K562 (cell line): Measurements from ENCODE around the gene FKBP7. TPM values are rescaled to one million over a fixed set of nuclear protein-coding genes. Genes with fewer than 3 reads are reported as not detected.

Source experiments
- ASH1L ChIP-seq: fragments of 450-650 bp; IDR thresholded peaks from 2 replicates; pipeline ENCODE4 v1.6.1; 2018; ENCODE audit warnings: borderline replicate concordance, mild to moderate bottlenecking, low read depth; ENCODE audit not compliant: partially characterized antibody
- CBX2 ChIP-seq: fragments of 200-600 bp; sonication (generic); IDR thresholded peaks from one replicate; pipeline ENCODE4 v1.6.1; 2012; ENCODE audit warnings: mild to moderate bottlenecking, low read length, inconsistent platforms; ENCODE audit not compliant: insufficient read depth, poor library complexity, severe bottlenecking
- DDX20 ChIP-seq: fragments of 450-650 bp; IDR thresholded peaks from 2 replicates; pipeline ENCODE4 v1.6.1; 2016; ENCODE audit warnings: missing genetic modification characterization, low read depth, mild to moderate bottlenecking, missing compliant biosample characterization, moderate library complexity
- ELF4 ChIP-seq: fragments of 450-650 bp; formaldehyde crosslinking; IDR thresholded peaks from 2 replicates; pipeline ENCODE4 v1.4.0; 2022; ENCODE audit warnings: missing genetic modification characterization
- GATA2 ChIP-seq: sonication (generic); formaldehyde crosslinking; IDR thresholded peaks from 2 replicates; pipeline ENCODE4 v1.4.0; 2020; ENCODE audit warnings: mild to moderate bottlenecking, missing genetic modification reagents
- JUN ChIP-seq, 2 experiments: sonication (generic) in 1 of 2; formaldehyde crosslinking in 1 of 2; IDR thresholded peaks; 2 replicates each; pipeline versions ENCODE4 v1.6.1 to v1.8.0; 2012 to 2022; ENCODE audit warnings: borderline replicate concordance in 2 of 2, mild to moderate bottlenecking in 2 of 2, improper control_type of control experiment in 1 of 2, low read depth in 1 of 2, low read length in 1 of 2, missing genetic modification reagents in 1 of 2
- MTA1 ChIP-seq: fragments of 450-650 bp; IDR thresholded peaks from 2 replicates; pipeline ENCODE4 v1.6.1; 2017; ENCODE audit warnings: borderline replicate concordance
- RFX5 ChIP-seq: IDR thresholded peaks from 2 replicates; pipeline ENCODE4 v1.6.1; 2011; ENCODE audit warnings: low read depth, mild to moderate bottlenecking, improper control_type of control experiment, low read length
- SMARCA5 ChIP-seq: fragments of 450-650 bp; IDR thresholded peaks from 2 replicates; pipeline ENCODE4 v1.6.1; 2016
- SRSF1 ChIP-seq: fragments of 200-400 bp; formaldehyde crosslinking; IDR thresholded peaks from 2 replicates; pipeline ENCODE4 v1.6.1; 2017; ENCODE audit warnings: mild to moderate bottlenecking, low read depth, low read length, moderate library complexity
- TGIF2 ChIP-seq: sonication (generic); formaldehyde crosslinking; IDR thresholded peaks from 2 replicates; pipeline ENCODE4 v1.8.1; 2022; ENCODE audit warnings: mild to moderate bottlenecking, missing genetic modification reagents, moderate library complexity
- U2AF1 ChIP-seq: fragments of 200-400 bp; formaldehyde crosslinking; optimal IDR thresholded peaks from 2 replicates; pipeline ENCODE3; 2017; ENCODE audit warnings: mild to moderate bottlenecking, low read depth, low read length, moderate library complexity
- ZBTB40 ChIP-seq, 2 experiments: fragments of 450-650 bp in 1 of 2; sonication (generic) in 1 of 2; formaldehyde crosslinking in 1 of 2; IDR thresholded peaks; 2 replicates each; pipeline versions ENCODE4 v1.7.1 to v1.9.0; 2016 to 2022; ENCODE audit warnings: inconsistent platforms in 1 of 2, mild to moderate bottlenecking in 1 of 2, missing genetic modification reagents in 1 of 2
- ZEB2 ChIP-seq: fragments of 450-650 bp; IDR thresholded peaks from 2 replicates; pipeline ENCODE4 v1.6.1; 2016
- ZNF165 ChIP-seq: fragments of 250-450 bp; sonication (Bioruptor Pico); IDR thresholded peaks from 2 replicates; pipeline ENCODE4 v1.4.0; 2020; ENCODE audit warnings: borderline replicate concordance
- ZNF184 ChIP-seq: sonication (generic); formaldehyde crosslinking; IDR thresholded peaks from 2 replicates; pipeline ENCODE4 v1.5.0; 2020; ENCODE audit warnings: missing genetic modification reagents
- ZNF431 ChIP-seq: sonication (generic); formaldehyde crosslinking; IDR thresholded peaks from 2 replicates; pipeline ENCODE4 v1.8.0; 2022; ENCODE audit warnings: mild to moderate bottlenecking, missing genetic modification reagents
- ZNF436 ChIP-seq: fragments of 250-450, 450-650 bp; sonication (Bioruptor Pico); formaldehyde crosslinking; IDR thresholded peaks from 2 replicates; pipeline ENCODE4 v1.7.0; 2020; ENCODE audit warnings: mild to moderate bottlenecking
- polyA plus RNA-seq, 8 experiments: library from polyadenylated mRNA; depleted of rRNA in 4 of 8; stranded (reverse) in 5 of 8; unstranded in 3 of 8; fragments of >200 nt; fragmentation: Nextera tagmentation in 2 of 8; fragmentation: Illumina TruSeq in 1 of 8; extraction: Ambion mirVana in 2 of 8; extraction: Trizol in 1 of 8; gene quantifications; 2 replicates each; pipeline versions ENCODE4 v1.2.1 to v1.2.3, GENCODE V29; 2011 to 2014; ENCODE audit warnings: inconsistent platforms in 1 of 8, missing spikeins in 1 of 8
- total RNA-seq, 7 experiments: library from RNA; depleted of rRNA in 6 of 7; stranded (reverse); fragments of >200 nt in 6 of 7; fragmentation: Illumina TruSeq in 2 of 7; extraction: Trizol in 2 of 7; gene quantifications; 2 replicates each; pipeline versions ENCODE4 v1.2.1 to v1.2.3, GENCODE V29; 2011 to 2021; ENCODE audit warnings: low replicate concordance in 1 of 7

FKBP7 gene
- total and polyA plus RNA-seq, 9 of the 15 experiments (the other 6 are each of a cell fraction or from before 2014, with no cell fraction given) = 6.1 to 23.2 (median 19.0) TPM

- no peak for TF ChIP-seq SRSF1
- peak; percentile 53; the same call in 1 of the 2 replicates for TF ChIP-seq ZNF165
- peak; percentile 84 for TF ChIP-seq ZEB2
- peak; percentile 48; the same call in 1 of the 2 replicates for TF ChIP-seq SMARCA5
- no peak for TF ChIP-seq JUN (IDR thresholded peaks at IDR 0.05; ENCODE audit: borderline replicate concordance, low read depth, low read length)
- no peak for TF ChIP-seq JUN (CRISPR knock-in tag; IDR thresholded peaks at IDR 0.05; ENCODE audit: borderline replicate concordance)
- 0 out of 2 replicates have a peak, but pooled peaks have one; percentile 14 for TF ChIP-seq ZBTB40 (IDR thresholded peaks at IDR 0.05)
- TF ChIP-seq ZBTB40 (CRISPR knock-in tag; IDR thresholded peaks at IDR 0.05) = no peak
- no peak for TF ChIP-seq U2AF1
- TF ChIP-seq GATA2 (CRISPR knock-in tag) = no peak
- TF ChIP-seq CBX2 = no peak
- TF ChIP-seq ASH1L = no peak
- TF ChIP-seq ZNF184 (CRISPR knock-in tag) = no peak
- TF ChIP-seq MTA1 = no peak
- no peak for TF ChIP-seq ZNF436 (CRISPR knock-in tag)
- no peak for TF ChIP-seq DDX20 (tag)
- TF ChIP-seq ELF4 (CRISPR knock-in tag) = no peak
- TF ChIP-seq RFX5 = no peak
- no peak for TF ChIP-seq TGIF2
- TF ChIP-seq ZNF431 (CRISPR knock-in tag) = no peak
Observed at GRCh38 chr2:178449700-178450523, 28.5 kb downstream of the FKBP7 start (continued).
